HepG2 (cell line): ENCODE data around the gene PIGBOS1. TPM values are rescaled to one million over a fixed set of nuclear protein-coding genes. Genes with fewer than 3 reads are reported as not detected.
A peak's percentile ranks its signal among the peaks of the same experiment; 100 is the strongest.

Source experiments
- EED ChIP-seq: sonication (generic); formaldehyde crosslinking; IDR thresholded peaks from 2 replicates; pipeline ENCODE4 v1.5.0; 2020; ENCODE audit warnings: mild to moderate bottlenecking, missing genetic modification reagents
- GATA4 ChIP-seq: sonication (generic); IDR thresholded peaks from 2 replicates; pipeline ENCODE4 v1.6.1; 2016; ENCODE audit warnings: antibody characterized with exemption, low read depth, borderline replicate concordance
- JUND ChIP-seq: sonication (generic); formaldehyde crosslinking; IDR thresholded peaks from 2 replicates; pipeline ENCODE4 v1.8.0; 2022; ENCODE audit warnings: mild to moderate bottlenecking, missing genetic modification reagents
- MED13 ChIP-seq: sonication (generic); formaldehyde crosslinking; IDR thresholded peaks from 2 replicates; pipeline ENCODE4 v1.5.0; 2020; ENCODE audit warnings: missing genetic modification reagents
- NCOA5 ChIP-seq: sonication (generic); formaldehyde crosslinking; IDR thresholded peaks from 2 replicates; pipeline ENCODE4 v1.4.0; 2020; ENCODE audit warnings: missing genetic modification reagents
- SALL1 ChIP-seq: sonication (generic); formaldehyde crosslinking; IDR thresholded peaks from 2 replicates; pipeline ENCODE4 v1.8.0; 2022; ENCODE audit warnings: mild to moderate bottlenecking, missing genetic modification reagents
- SKI ChIP-seq: fragments of 450-650 bp; IDR thresholded peaks from one replicate; pipeline ENCODE4 v1.6.1; 2018; ENCODE audit warnings: mild to moderate bottlenecking; ENCODE audit not compliant: partially characterized antibody
- ZBTB20 ChIP-seq: sonication (generic); formaldehyde crosslinking; IDR thresholded peaks from 2 replicates; pipeline ENCODE4 v1.8.1; 2023; ENCODE audit warnings: missing genetic modification reagents, low read depth, mild to moderate bottlenecking, borderline replicate concordance
- ZNF256 ChIP-seq: sonication (generic); formaldehyde crosslinking; conservative IDR thresholded peaks from 2 replicates; pipeline ENCODE4 v1.4.0; 2020; ENCODE audit warnings: missing genetic modification reagents
- ZNF678 ChIP-seq: sonication (generic); formaldehyde crosslinking; IDR thresholded peaks from 2 replicates; pipeline ENCODE4 v1.4.0; 2020; ENCODE audit warnings: mild to moderate bottlenecking, missing genetic modification reagents
- ZNF772 ChIP-seq: sonication (generic); formaldehyde crosslinking; IDR thresholded peaks from 2 replicates; pipeline ENCODE4 v1.5.0; 2020; ENCODE audit warnings: mild to moderate bottlenecking, missing genetic modification reagents
- polyA plus RNA-seq, 8 experiments: library from polyadenylated mRNA; depleted of rRNA in 3 of 8; stranded (reverse) in 7 of 8; unstranded in 1 of 8; fragments of >200 nt; fragmentation: Illumina TruSeq in 4 of 8; extraction: Trizol in 4 of 8; gene quantifications; 2 replicates each; pipeline versions ENCODE4 v1.2.1 to v1.2.3, GENCODE V29; 2011 to 2016; ENCODE audit warnings: low read depth in 4 of 8, missing spikeins in 1 of 8, mixed read lengths in 1 of 8; ENCODE audit not compliant: insufficient read depth in 1 of 8
- total RNA-seq, 5 experiments: library from RNA; depleted of rRNA; stranded (reverse); fragments of >200 nt; fragmentation: Illumina TruSeq; extraction: Trizol; gene quantifications; 2 replicates each; pipeline ENCODE4 v1.2.3, GENCODE V29; 2016; ENCODE audit warnings: low read depth in 1 of 5
- TF ChIP-seq, protein P1 (sequence below): sonication (generic); formaldehyde crosslinking; IDR thresholded peaks from 2 replicates; pipeline ENCODE4 v1.5.0; 2020; ENCODE audit warnings: missing genetic modification reagents
- TF ChIP-seq, protein P2 (sequence below): sonication (generic); formaldehyde crosslinking; conservative IDR thresholded peaks from 2 replicates; pipeline ENCODE4 v1.4.0; 2020; ENCODE audit warnings: mild to moderate bottlenecking, missing genetic modification reagents, moderate library complexity
- TF ChIP-seq, protein P3 (sequence below), 2 experiments: fragments of 450-650 bp in 1 of 2; sonication (generic) in 1 of 2; formaldehyde crosslinking; IDR thresholded peaks; 2 replicates each; pipeline versions ENCODE4 v1.5.0 to v1.8.0; 2020 to 2022; ENCODE audit warnings: mild to moderate bottlenecking in 1 of 2, missing genetic modification reagents in 1 of 2
- TF ChIP-seq, protein P4 (sequence below): sonication (generic); formaldehyde crosslinking; IDR thresholded peaks from 2 replicates; pipeline ENCODE4 v1.4.0; 2020; ENCODE audit warnings: missing genetic modification reagents
- TF ChIP-seq, protein P5 (sequence below): sonication (generic); formaldehyde crosslinking; IDR thresholded peaks from 2 replicates; pipeline ENCODE4 v1.4.0; 2020; ENCODE audit warnings: mild to moderate bottlenecking, missing genetic modification reagents
- TF ChIP-seq, protein P6 (sequence below): sonication (generic); formaldehyde crosslinking; IDR thresholded peaks from 2 replicates; pipeline ENCODE4 v1.4.0; 2020; ENCODE audit warnings: missing genetic modification reagents

PIGBOS1 gene
- total and polyA plus RNA-seq, 2 of the 13 experiments (the other 11 are each of a cell fraction or from before 2014, with no cell fraction given) = 14.8 to 22.1 TPM

DNA sequence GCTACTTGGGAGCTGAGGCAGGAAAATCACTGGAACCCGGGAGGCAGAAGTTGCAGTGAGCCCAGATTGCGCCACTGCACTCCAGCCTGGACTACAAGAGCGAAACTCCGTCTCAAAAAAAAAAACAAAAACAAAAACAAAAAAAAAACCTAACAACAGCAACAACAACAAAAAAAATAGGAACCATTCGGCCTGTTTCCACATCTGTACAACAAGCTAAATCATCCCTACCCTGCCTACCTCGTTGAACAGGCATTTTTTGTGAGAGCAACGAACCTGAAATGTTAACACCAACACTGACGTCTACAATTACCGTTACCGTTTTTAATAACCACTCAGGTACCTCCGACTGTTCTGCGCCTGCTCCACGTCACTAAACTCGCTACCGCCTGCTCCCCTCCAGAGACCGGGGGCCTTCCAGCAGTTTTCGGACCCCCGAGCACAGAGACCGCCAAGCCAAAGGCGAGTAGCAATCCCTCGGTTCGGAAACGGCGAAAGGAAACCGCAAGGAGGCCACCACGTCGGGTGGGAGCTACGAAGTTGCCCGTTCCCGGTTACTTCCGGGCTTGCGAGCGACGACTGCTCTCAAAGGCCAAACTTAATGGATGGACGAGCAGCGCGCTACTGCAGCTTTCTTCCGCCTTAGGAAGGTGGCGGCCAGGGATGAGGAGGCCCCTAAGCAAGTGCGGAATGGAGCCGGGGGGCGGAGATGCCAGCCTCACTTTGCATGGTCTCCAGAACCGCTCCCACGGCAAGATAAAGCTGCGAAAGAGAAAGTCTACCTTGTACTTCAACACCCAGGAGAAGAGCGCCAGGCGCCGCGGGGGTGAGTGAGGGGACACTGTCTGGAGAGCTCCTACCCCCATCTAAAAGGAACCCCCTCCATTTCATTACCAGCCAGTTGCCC, at the start of gene PIGBOS1, which contains the start of gene PIGB (continued):
- TF ChIP-seq, protein P1, sequence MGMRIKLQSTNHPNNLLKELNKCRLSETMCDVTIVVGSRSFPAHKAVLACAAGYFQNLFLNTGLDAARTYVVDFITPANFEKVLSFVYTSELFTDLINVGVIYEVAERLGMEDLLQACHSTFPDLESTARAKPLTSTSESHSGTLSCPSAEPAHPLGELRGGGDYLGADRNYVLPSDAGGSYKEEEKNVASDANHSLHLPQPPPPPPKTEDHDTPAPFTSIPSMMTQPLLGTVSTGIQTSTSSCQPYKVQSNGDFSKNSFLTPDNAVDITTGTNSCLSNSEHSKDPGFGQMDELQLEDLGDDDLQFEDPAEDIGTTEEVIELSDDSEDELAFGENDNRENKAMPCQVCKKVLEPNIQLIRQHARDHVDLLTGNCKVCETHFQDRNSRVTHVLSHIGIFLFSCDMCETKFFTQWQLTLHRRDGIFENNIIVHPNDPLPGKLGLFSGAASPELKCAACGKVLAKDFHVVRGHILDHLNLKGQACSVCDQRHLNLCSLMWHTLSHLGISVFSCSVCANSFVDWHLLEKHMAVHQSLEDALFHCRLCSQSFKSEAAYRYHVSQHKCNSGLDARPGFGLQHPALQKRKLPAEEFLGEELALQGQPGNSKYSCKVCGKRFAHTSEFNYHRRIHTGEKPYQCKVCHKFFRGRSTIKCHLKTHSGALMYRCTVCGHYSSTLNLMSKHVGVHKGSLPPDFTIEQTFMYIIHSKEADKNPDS (CRISPR knock-in tag) = no peak
- TF ChIP-seq JUND (CRISPR knock-in tag) (no peak), ZNF256 (CRISPR knock-in tag) (no peak), ZNF772 (0 out of 2 replicates have a peak, but pooled peaks have one; percentile 71), NCOA5 (CRISPR knock-in tag) (no peak), ZBTB20 (peak; percentile 57; the same call in 1 of the 2 replicates), ZNF678 (CRISPR knock-in tag) (peak; percentile 82; the same call in 1 of the 2 replicates), MED13 (CRISPR knock-in tag) (no peak), GATA4 (no peak), SKI (peak; percentile 13), SALL1 (CRISPR knock-in tag) (peak; percentile 86), EED (no peak)
- TF ChIP-seq, protein P2, sequence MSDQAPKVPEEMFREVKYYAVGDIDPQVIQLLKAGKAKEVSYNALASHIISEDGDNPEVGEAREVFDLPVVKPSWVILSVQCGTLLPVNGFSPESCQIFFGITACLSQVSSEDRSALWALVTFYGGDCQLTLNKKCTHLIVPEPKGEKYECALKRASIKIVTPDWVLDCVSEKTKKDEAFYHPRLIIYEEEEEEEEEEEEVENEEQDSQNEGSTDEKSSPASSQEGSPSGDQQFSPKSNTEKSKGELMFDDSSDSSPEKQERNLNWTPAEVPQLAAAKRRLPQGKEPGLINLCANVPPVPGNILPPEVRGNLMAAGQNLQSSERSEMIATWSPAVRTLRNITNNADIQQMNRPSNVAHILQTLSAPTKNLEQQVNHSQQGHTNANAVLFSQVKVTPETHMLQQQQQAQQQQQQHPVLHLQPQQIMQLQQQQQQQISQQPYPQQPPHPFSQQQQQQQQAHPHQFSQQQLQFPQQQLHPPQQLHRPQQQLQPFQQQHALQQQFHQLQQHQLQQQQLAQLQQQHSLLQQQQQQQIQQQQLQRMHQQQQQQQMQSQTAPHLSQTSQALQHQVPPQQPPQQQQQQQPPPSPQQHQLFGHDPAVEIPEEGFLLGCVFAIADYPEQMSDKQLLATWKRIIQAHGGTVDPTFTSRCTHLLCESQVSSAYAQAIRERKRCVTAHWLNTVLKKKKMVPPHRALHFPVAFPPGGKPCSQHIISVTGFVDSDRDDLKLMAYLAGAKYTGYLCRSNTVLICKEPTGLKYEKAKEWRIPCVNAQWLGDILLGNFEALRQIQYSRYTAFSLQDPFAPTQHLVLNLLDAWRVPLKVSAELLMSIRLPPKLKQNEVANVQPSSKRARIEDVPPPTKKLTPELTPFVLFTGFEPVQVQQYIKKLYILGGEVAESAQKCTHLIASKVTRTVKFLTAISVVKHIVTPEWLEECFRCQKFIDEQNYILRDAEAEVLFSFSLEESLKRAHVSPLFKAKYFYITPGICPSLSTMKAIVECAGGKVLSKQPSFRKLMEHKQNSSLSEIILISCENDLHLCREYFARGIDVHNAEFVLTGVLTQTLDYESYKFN = peak; percentile 49; the same call in 1 of the 2 replicates
- TF ChIP-seq, protein P3, sequence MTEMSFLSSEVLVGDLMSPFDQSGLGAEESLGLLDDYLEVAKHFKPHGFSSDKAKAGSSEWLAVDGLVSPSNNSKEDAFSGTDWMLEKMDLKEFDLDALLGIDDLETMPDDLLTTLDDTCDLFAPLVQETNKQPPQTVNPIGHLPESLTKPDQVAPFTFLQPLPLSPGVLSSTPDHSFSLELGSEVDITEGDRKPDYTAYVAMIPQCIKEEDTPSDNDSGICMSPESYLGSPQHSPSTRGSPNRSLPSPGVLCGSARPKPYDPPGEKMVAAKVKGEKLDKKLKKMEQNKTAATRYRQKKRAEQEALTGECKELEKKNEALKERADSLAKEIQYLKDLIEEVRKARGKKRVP (CRISPR knock-in tag; IDR thresholded peaks at IDR 0.05) = peak in 1 of 2 experiments; percentile 47; a peak in 1 of 4 replicates
- TF ChIP-seq, protein P4, sequence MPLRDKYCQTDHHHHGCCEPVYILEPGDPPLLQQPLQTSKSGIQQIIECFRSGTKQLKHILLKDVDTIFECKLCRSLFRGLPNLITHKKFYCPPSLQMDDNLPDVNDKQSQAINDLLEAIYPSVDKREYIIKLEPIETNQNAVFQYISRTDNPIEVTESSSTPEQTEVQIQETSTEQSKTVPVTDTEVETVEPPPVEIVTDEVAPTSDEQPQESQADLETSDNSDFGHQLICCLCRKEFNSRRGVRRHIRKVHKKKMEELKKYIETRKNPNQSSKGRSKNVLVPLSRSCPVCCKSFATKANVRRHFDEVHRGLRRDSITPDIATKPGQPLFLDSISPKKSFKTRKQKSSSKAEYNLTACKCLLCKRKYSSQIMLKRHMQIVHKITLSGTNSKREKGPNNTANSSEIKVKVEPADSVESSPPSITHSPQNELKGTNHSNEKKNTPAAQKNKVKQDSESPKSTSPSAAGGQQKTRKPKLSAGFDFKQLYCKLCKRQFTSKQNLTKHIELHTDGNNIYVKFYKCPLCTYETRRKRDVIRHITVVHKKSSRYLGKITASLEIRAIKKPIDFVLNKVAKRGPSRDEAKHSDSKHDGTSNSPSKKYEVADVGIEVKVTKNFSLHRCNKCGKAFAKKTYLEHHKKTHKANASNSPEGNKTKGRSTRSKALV (CRISPR knock-in tag) = no peak
- TF ChIP-seq, protein P5, sequence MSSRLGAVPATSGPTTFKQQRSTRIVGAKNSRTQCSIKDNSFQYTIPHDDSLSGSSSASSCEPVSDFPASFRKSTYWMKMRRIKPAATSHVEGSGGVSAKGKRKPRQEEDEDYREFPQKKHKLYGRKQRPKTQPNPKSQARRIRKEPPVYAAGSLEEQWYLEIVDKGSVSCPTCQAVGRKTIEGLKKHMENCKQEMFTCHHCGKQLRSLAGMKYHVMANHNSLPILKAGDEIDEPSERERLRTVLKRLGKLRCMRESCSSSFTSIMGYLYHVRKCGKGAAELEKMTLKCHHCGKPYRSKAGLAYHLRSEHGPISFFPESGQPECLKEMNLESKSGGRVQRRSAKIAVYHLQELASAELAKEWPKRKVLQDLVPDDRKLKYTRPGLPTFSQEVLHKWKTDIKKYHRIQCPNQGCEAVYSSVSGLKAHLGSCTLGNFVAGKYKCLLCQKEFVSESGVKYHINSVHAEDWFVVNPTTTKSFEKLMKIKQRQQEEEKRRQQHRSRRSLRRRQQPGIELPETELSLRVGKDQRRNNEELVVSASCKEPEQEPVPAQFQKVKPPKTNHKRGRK (CRISPR knock-in tag) = no peak
- TF ChIP-seq, protein P6, sequence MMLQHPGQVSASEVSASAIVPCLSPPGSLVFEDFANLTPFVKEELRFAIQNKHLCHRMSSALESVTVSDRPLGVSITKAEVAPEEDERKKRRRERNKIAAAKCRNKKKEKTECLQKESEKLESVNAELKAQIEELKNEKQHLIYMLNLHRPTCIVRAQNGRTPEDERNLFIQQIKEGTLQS = no peak; the same call in 1 of the 2 replicates
